HepG2 (cell line): Measurements from ENCODE around the gene ASCC3. TPM values are rescaled to one million over a fixed set of nuclear protein-coding genes. Genes with fewer than 3 reads are reported as not detected.
"Not testable (repeated sequence)": the region's sequence is repeated elsewhere in the genome, so short reads cannot be mapped to it uniquely, and the experiment has no call there.

Experiments used
- ATAC-seq: fragments of 200-7000 bp; cut with Tn5 transposase; 3 replicates; pipeline ENCODE4 v1.9.1; 2020; ENCODE audit warnings: mild to moderate bottlenecking, moderate library complexity
- BruUV-seq: library from RNA; stranded (reverse); fragments of 400-500 nt; replicated peaks from 2 replicates; lab custom pipeline; 2021; lab: Mats Ljungman, UMichigan
- CTCF ChIA-PET: fragments of 300-600 bp; formaldehyde crosslinking; extraction: SDS; loops from one replicate; lab custom pipeline; 2021; ENCODE audit warnings: low total read pairs, inconsistent platforms, low intra/inter-chr PET ratio; lab: Yijun Ruan, JAX
- POLR2A ChIA-PET: fragments of 350-600 bp; sonication (Branson Sonifier 250); formaldehyde crosslinking; loops from one replicate; lab custom pipeline; 2020; ENCODE audit warnings: antibody characterized with exemption, inconsistent platforms; lab: Yijun Ruan, JAX
- DNase-seq: peaks from one replicate; pipeline ENCODE4 v3.0.0-alpha.2; 2015; ENCODE audit warnings: low spot score
- FAIRE-seq: peaks from 3 replicates; lab custom pipeline; 2011; peaks lifted over from hg19 to GRCh38; lab: Jason Lieb, UNC
- H2AFZ ChIP-seq: one replicate; pipeline ENCODE4 v1.6.1; 2011; ENCODE audit warnings: low read length, inconsistent platforms
- H3K27ac ChIP-seq: fragments of 300-600 bp; 3 replicates; pipeline ENCODE4 v1.8.0; 2011; ENCODE audit warnings: mixed run types, mild to moderate bottlenecking, mixed read lengths, low read length, inconsistent platforms; ENCODE audit not compliant: insufficient read depth; ENCODE audit errors: extremely low read length
- H3K27me3 ChIP-seq, 2 experiments: fragments of 200-600 bp in 1 of 2; 2 replicates in 1 of 2; 3 replicates in 1 of 2; pipeline versions ENCODE4 v1.6.0 to v1.8.0; 2011; ENCODE audit warnings: low read length in 2 of 2, mild to moderate bottlenecking in 2 of 2, moderate library complexity in 2 of 2, inconsistent platforms in 1 of 2; ENCODE audit not compliant: insufficient read depth in 2 of 2, control insufficient read depth in 1 of 2
- H3K36me3 ChIP-seq, 2 experiments: fragments of 200-600 bp in 1 of 2; replicated peaks in 1 of 2; 2 replicates in 1 of 2; 3 replicates in 1 of 2; pipeline versions ENCODE4 v1.5.1 to v1.8.0; 2011; ENCODE audit warnings: low read length in 2 of 2, inconsistent platforms in 1 of 2; ENCODE audit not compliant: insufficient read depth in 2 of 2, control insufficient read depth in 1 of 2
- H3K4me1 ChIP-seq: 2 replicates; pipeline ENCODE4 v1.5.1; 2012; ENCODE audit warnings: low read length, inconsistent platforms; ENCODE audit not compliant: insufficient read depth
- H3K4me2 ChIP-seq: 2 replicates; pipeline ENCODE4 v1.6.0; 2011; ENCODE audit warnings: low read depth, low read length, inconsistent platforms
- H3K4me3 ChIP-seq, 3 experiments: fragments of 200-600 bp in 1 of 3; sonication (generic), shearing (Covaris generic) in 1 of 3; replicated peaks in 1 of 3; 2 replicates each; pipeline ENCODE4 v1.5.1; 2011 to 2016; ENCODE audit warnings: low read length in 3 of 3, inconsistent platforms in 2 of 3, low read depth in 2 of 3, mild to moderate bottlenecking in 2 of 3, control low read depth in 1 of 3, mixed read lengths in 1 of 3; ENCODE audit not compliant: insufficient read depth in 1 of 3
- H3K79me2 ChIP-seq: one replicate; pipeline ENCODE4 v1.6.1; 2011; ENCODE audit warnings: low read length, inconsistent platforms; ENCODE audit not compliant: insufficient read depth
- H3K9ac ChIP-seq: 2 replicates; pipeline ENCODE4 v1.6.0; 2011; ENCODE audit warnings: mild to moderate bottlenecking, low read depth, low read length, inconsistent platforms; ENCODE audit not compliant: insufficient read depth
- H3K9me3 ChIP-seq: 2 replicates; pipeline ENCODE4 v1.5.1; 2012; ENCODE audit warnings: mild to moderate bottlenecking, low read length
- H4K20me1 ChIP-seq: 2 replicates; pipeline ENCODE4 v1.6.0; 2011; ENCODE audit warnings: inconsistent platforms, mild to moderate bottlenecking, low read length, moderate library complexity; ENCODE audit not compliant: insufficient read depth
- GLI4 ChIP-seq: sonication (generic); formaldehyde crosslinking; IDR thresholded peaks from 2 replicates; pipeline ENCODE4 v1.5.1; 2020; ENCODE audit warnings: missing genetic modification reagents, mild to moderate bottlenecking, moderate library complexity, borderline replicate concordance
- HIVEP1 ChIP-seq: sonication (generic); formaldehyde crosslinking; IDR thresholded peaks from 2 replicates; pipeline ENCODE4 v1.4.0; 2020; ENCODE audit warnings: mild to moderate bottlenecking, missing genetic modification reagents
- HNF4G ChIP-seq, 2 experiments: sonication (generic) in 1 of 2; formaldehyde crosslinking in 1 of 2; IDR thresholded peaks; 2 replicates each; pipeline versions ENCODE4 v1.4.0 to v1.6.1; 2011 to 2020; ENCODE audit warnings: borderline replicate concordance in 2 of 2, low read depth in 2 of 2, mild to moderate bottlenecking in 2 of 2, low read length in 1 of 2, missing genetic modification reagents in 1 of 2, moderate library complexity in 1 of 2
- MIER3 ChIP-seq: IDR thresholded peaks from 2 replicates; pipeline ENCODE4 v1.6.1; 2016; ENCODE audit warnings: missing compliant biosample characterization, borderline replicate concordance
- REPIN1 ChIP-seq: sonication (generic); formaldehyde crosslinking; IDR thresholded peaks from 2 replicates; pipeline ENCODE4 v1.8.0; 2022; ENCODE audit warnings: missing genetic modification reagents, low read depth, mild to moderate bottlenecking, borderline replicate concordance
- RNF2 ChIP-seq: fragments of 450-650 bp; conservative IDR thresholded peaks from 2 replicates; pipeline ENCODE4 v1.6.1; 2016; ENCODE audit warnings: low read depth
- TAF1 ChIP-seq: sonication (generic); formaldehyde crosslinking; IDR thresholded peaks from 2 replicates; pipeline ENCODE4 v1.4.0; 2020; ENCODE audit warnings: missing genetic modification reagents
- THAP8 ChIP-seq: sonication (generic); formaldehyde crosslinking; IDR thresholded peaks from 2 replicates; pipeline ENCODE4 v1.5.1; 2020; ENCODE audit warnings: missing genetic modification reagents, mild to moderate bottlenecking, borderline replicate concordance
- THYN1 ChIP-seq: sonication (generic); formaldehyde crosslinking; IDR thresholded peaks from 2 replicates; pipeline ENCODE4 v1.8.1; 2023; ENCODE audit warnings: low read depth, mild to moderate bottlenecking, moderate library complexity, missing genetic modification reagents, borderline replicate concordance
- ZBTB21 ChIP-seq: sonication (generic); formaldehyde crosslinking; IDR thresholded peaks from 2 replicates; pipeline ENCODE4 v1.4.0; 2020; ENCODE audit warnings: missing genetic modification reagents
- ZBTB37 ChIP-seq: sonication (generic); formaldehyde crosslinking; IDR thresholded peaks from 2 replicates; pipeline ENCODE4 v1.4.0; 2020; ENCODE audit warnings: mild to moderate bottlenecking, missing genetic modification reagents
- ZNF530 ChIP-seq: sonication (generic); formaldehyde crosslinking; IDR thresholded peaks from 2 replicates; pipeline ENCODE4 v1.5.0; 2020; ENCODE audit warnings: low read depth, mild to moderate bottlenecking, missing genetic modification reagents
- ZNF569 ChIP-seq: sonication (generic); formaldehyde crosslinking; IDR thresholded peaks from 2 replicates; pipeline ENCODE4 v1.5.0; 2020; ENCODE audit warnings: mild to moderate bottlenecking, missing genetic modification reagents, moderate library complexity, borderline replicate concordance
- ZNF883 ChIP-seq: sonication (generic); formaldehyde crosslinking; IDR thresholded peaks from 2 replicates; pipeline ENCODE4 v1.5.1; 2020; ENCODE audit warnings: mild to moderate bottlenecking, missing genetic modification reagents; ENCODE audit errors: not compliant biosample characterization
- WGBS: methylation state at CpG from one replicate; pipeline ENCODE4 v1.1.6; 2017; ENCODE audit warnings: low lambda C conversion rate; 5-methylcytosine and 5-hydroxymethylcytosine counted together
- in situ Hi-C: cut with HindIII; loops from 2 replicates; pipeline ENCODE4 v1.10.0; 2017; ENCODE audit warnings: low pct_unique_long_range_greater_than_20kb; ENCODE audit not compliant: extremely low pct_ligation_motif_present
- intact Hi-C: fragments of 100-400 bp; cut with micrococcal nuclease; formaldehyde crosslinking; loops from one replicate; pipeline ENCODE4 v1.10.0; 2022; ENCODE audit not compliant: unreplicated experiment
- polyA plus RNA-seq, 8 experiments: library from polyadenylated mRNA; depleted of rRNA in 3 of 8; stranded (reverse) in 7 of 8; unstranded in 1 of 8; fragments of >200 nt; fragmentation: Illumina TruSeq in 4 of 8; extraction: Trizol in 4 of 8; gene quantifications; 2 replicates each; pipeline versions ENCODE4 v1.2.1 to v1.2.3, GENCODE V29; 2011 to 2016; ENCODE audit warnings: low read depth in 4 of 8, missing spikeins in 1 of 8, mixed read lengths in 1 of 8; ENCODE audit not compliant: insufficient read depth in 1 of 8
- total RNA-seq, 5 experiments: library from RNA; depleted of rRNA; stranded (reverse); fragments of >200 nt; fragmentation: Illumina TruSeq; extraction: Trizol; gene quantifications; 2 replicates each; pipeline ENCODE4 v1.2.3, GENCODE V29; 2016; ENCODE audit warnings: low read depth in 1 of 5

Gene ASCC3
- total and polyA plus RNA-seq, 2 of the 13 experiments (the other 11 are each of a cell fraction or from before 2014, with no cell fraction given) = 23.1 to 55.7 TPM

- 91% methylated on average over 2 of the region's 2 CpGs for WGBS
- Histone ChIP-seq H3K79me2 (no peaks in the 10 kb centered on the region), H3K36me3 (peaks cover 1 to 29% of the 10 kb centered on the region in 2 experiments), H3K4me1 (no peaks in the 10 kb centered on the region), H3K4me3 (no peak overlapping the region), H4K20me1 (no peaks in the 10 kb centered on the region), H3K4me2 (no peak overlapping the region), H3K9ac (no peak overlapping the region), H3K27me3 (no peaks in the 10 kb centered on the region), H3K27ac (no peak overlapping the region), H3K9me3 (peaks cover 10% of the 10 kb centered on the region), H2AFZ (no peak overlapping the region)
- ChIA-PET CTCF (no interaction called here), POLR2A (no interaction called here)
- FAIRE-seq (no peak), DNase-seq (no peak), ATAC-seq (no peak)
- BruUV-seq = no TSS peak
- intact Hi-C loops (no loop called here), in situ Hi-C loops (no loop called here)
- TF ChIP-seq ZBTB21 (CRISPR knock-in tag) (no peak), ZNF883 (CRISPR knock-in tag) (no peak), RNF2 (no peak), ZNF530 (no peak), GLI4 (no peak), ZBTB37 (no peak), ZNF569 (CRISPR knock-in tag) (no peak), HNF4G (IDR thresholded peaks at IDR 0.05; ENCODE audit: borderline replicate concordance, low read depth, low read length) (no peak), HNF4G (CRISPR knock-in tag; IDR thresholded peaks at IDR 0.05; ENCODE audit: borderline replicate concordance, low read depth) (no peak), HIVEP1 (CRISPR knock-in tag) (no peak), TAF1 (no peak), MIER3 (CRISPR knock-in tag) (no peak), THAP8 (CRISPR knock-in tag) (no peak), REPIN1 (CRISPR knock-in tag) (no peak), THYN1 (CRISPR knock-in tag) (no peak)
Measured at GRCh38 chr6:100761841-100762240, 119.3 kb downstream of the ASCC3 start.

- H3K36me3 ChIP-seq = peaks cover 1 to 12% of the 10 kb centered on the region in 2 experiments; a peak in 3 of 5 replicates
- H3K9me3 ChIP-seq, FAIRE-seq, H4K20me1 ChIP-seq, BruUV-seq, H3K4me3 ChIP-seq, intact Hi-C loops, H2AFZ ChIP-seq, H3K27ac ChIP-seq, CTCF ChIA-PET, H3K4me1 ChIP-seq, H3K9ac ChIP-seq, in situ Hi-C loops, H3K4me2 ChIP-seq, H3K27me3 ChIP-seq, H3K79me2 ChIP-seq, DNase-seq, ATAC-seq, POLR2A ChIA-PET: not testable (repeated sequence)
- WGBS = 95% methylated on average over 1 of the region's 1 CpG
Measured at GRCh38 chr6:100758386-100758785, 122.7 kb downstream of the ASCC3 start.
